SU-DHL-6 (cell line): ENCODE measurements around the gene KIF5C.

Experiments used
- CTCF ChIP-seq: fragments of 200-600 bp; sonication (generic); IDR thresholded peaks from one replicate; pipeline ENCODE4 v1.5.1; 2017; ENCODE audit warnings: antibody characterized with exemption, mild to moderate bottlenecking, low read length, moderate library complexity; ENCODE audit not compliant: insufficient read depth, poor library complexity, severe bottlenecking
- EZH2phosphoT487 ChIP-seq: fragments of 200-600 bp; sonication (generic), shearing (Covaris generic); conservative IDR thresholded peaks from 2 replicates; pipeline ENCODE4 v1.6.1; 2018; ENCODE audit warnings: mild to moderate bottlenecking, antibody characterized with exemption, low read length, moderate library complexity, mixed read lengths

GRCh38 chr2:148903979-148904378 is 29.0 kb downstream of the KIF5C start:
- TF ChIP-seq CTCF (no peak), EZH2phosphoT487 (no peak)
